LNCaP clone FGC (cell line): ENCODE measurements around the gene SUMO3.

Experiments used
- DNase-seq: peaks from one replicate; pipeline ENCODE4 v3.0.0-alpha.2; 2011; ENCODE audit warnings: low read depth
- H3K4me3 ChIP-seq: 2 replicates; pipeline ENCODE4 v1.5.1; 2011; ENCODE audit warnings: mild to moderate bottlenecking, low read depth, low read length, control low read depth
- TF ChIP-seq, protein P1 (sequence below): IDR thresholded peaks from 2 replicates; pipeline ENCODE4 v1.5.1; 2012; ENCODE audit warnings: mild to moderate bottlenecking; ENCODE audit not compliant: control insufficient read depth, insufficient read depth; ENCODE audit errors: extremely low read depth

Gene SUMO3

DNA sequence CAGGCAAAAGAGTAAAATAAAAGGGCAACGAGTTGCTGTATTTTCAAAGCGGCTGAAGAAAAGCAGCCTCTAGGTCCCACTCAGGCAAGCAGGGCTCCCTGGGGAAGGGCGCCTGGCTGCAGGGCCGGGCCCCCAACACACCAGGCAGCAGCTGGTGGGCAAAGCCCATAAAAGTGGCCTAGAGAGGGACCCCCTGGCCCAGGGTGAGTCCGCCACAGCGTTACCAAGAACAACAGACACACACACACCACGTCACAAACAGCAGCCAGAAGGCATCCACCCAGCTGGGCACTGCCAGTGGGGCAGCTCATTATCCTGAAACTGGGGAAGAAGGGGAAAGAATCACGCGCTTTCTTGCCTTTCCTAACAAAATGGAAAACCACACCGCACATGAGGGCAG is 4.7 kb downstream of the SUMO3 start:
- no peak for DNase-seq
- TF ChIP-seq, protein P1, sequence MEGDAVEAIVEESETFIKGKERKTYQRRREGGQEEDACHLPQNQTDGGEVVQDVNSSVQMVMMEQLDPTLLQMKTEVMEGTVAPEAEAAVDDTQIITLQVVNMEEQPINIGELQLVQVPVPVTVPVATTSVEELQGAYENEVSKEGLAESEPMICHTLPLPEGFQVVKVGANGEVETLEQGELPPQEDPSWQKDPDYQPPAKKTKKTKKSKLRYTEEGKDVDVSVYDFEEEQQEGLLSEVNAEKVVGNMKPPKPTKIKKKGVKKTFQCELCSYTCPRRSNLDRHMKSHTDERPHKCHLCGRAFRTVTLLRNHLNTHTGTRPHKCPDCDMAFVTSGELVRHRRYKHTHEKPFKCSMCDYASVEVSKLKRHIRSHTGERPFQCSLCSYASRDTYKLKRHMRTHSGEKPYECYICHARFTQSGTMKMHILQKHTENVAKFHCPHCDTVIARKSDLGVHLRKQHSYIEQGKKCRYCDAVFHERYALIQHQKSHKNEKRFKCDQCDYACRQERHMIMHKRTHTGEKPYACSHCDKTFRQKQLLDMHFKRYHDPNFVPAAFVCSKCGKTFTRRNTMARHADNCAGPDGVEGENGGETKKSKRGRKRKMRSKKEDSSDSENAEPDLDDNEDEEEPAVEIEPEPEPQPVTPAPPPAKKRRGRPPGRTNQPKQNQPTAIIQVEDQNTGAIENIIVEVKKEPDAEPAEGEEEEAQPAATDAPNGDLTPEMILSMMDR, result no peak
- no peak overlapping the region for H3K4me3 ChIP-seq

DNA sequence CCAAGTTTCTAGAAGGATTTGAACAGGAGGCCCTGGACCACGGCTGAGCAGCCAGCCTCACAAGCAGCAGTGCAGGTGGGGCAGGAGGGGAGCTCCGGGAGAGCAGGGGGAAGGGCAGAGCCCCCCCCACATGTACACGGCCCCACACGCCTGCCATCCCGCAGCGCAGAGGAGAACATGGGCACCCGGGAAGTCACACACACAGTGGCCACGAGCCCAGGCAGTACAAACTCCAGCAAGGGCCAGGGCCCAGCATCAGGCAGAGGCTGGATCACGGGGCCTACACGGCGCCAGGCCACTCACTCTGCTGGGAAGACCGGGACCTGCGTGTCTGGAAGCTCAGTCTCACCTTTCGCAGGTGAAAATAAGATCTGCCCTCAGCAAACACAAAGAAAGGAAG is 5.2 kb downstream of the SUMO3 start:
- DNase-seq, result no peak
- TF ChIP-seq, protein P1, result no peak
- no peak overlapping the region for H3K4me3 ChIP-seq

DNA sequence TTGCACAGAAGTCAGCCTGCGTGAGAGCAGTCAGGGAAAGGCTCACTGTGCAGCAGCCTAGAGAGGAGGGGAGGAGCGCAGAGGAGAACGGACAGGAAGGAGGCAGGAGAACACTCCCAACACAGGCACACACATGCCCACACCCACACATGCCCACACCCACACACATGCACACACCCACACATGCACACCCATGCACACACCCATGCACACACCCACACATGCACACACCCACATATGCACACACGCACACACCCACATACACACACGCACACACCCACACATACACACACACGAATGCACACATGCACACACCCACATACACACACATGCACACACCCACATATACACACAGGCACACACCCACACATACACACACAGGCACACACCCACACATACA is 7.1 kb downstream of the SUMO3 start:
- TF ChIP-seq, protein P1, result no peak
- DNase-seq, result no peak
- no peak overlapping the region for H3K4me3 ChIP-seq

DNA sequence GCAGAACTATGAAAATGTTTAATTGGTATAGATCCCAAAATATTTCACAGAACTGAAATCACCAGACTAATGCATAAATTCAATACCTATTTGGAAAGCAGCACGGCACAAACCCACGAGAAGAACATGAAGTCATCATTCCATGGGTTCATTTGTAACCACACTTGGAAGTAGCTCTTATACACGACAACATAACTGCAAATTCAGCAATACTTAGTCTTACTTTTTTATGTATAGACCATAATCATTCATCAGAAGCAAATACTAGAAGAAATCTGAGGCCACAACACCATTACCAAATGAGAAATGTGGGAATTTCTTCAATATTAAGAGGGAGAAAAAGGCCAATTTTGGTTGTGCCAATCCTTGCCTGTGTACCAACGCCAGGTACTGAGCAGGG is 12.0 kb downstream of the SUMO3 start:
- H3K4me3 ChIP-seq, result no peak overlapping the region
- TF ChIP-seq, protein P1, result no peak
- no peak for DNase-seq

DNA sequence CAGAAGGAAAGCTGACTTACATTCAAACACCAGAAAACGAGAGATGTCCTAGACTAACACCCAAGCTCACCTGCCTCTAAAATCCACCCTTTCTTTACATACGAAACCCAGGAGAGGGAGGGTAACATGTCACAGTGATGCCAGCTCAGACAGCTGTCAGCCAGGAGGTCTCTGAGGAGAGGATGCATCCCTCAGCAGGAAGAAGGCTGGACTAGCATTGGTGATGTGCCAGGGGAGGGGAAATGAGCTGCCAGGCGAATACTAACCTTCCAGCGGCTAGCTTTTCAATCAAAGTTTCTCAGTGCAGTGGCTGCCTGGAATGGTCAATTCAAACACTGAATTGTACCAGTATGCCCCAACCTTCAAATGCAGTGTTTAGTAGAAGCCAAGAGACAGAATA is 12.6 kb downstream of the SUMO3 start:
- H3K4me3 ChIP-seq, result no peak overlapping the region
- no peak for DNase-seq
- TF ChIP-seq, protein P1, result no peak

DNA sequence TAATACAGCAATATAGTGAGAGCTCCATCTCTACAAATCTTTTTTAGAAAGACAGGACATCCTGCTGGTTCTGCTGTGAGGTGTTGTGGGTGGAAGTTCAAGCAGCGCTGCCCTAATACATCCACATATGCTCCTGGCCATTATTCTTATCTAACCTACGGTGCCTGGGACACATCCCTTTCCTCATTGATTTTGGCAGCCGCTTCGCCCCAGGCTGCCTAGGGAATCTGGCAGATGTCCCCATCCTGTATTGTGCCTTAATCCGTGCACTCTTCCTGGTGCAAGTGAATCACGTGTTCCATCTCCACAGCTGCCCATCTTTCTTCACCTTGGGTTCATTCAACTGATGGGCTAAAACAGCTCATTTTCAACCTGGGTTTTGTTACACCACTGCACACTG is 13.1 kb downstream of the SUMO3 start:
- DNase-seq, result no peak
- TF ChIP-seq, protein P1, result no peak
- H3K4me3 ChIP-seq, result no peak overlapping the region

DNA sequence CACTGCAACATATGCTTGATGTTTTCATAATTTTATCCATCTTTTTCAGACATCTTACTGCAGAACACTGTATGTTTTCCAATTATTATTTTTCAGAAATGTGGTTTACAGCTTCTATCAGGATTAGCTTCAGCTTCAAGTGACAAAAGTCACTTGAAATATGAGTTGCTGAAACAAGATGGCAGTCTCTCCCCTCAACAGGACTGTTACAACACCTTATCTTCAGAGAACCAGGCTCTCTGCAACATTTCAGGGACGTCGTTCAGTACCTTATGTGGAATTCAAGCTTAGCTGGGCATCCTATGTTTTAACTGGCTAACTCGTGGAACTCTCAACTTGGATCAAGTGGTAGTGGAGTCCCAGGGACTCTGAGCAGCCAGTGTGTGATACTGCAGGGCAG is 14.2 kb downstream of the SUMO3 start:
- no peak for DNase-seq
- H3K4me3 ChIP-seq, result no peak overlapping the region
- TF ChIP-seq, protein P1, result no peak
